ENCODE measurements around the gene FPGT.
"Not testable (repeated sequence)": the region's sequence is repeated elsewhere in the genome, so short reads cannot be mapped to it uniquely, and the experiment has no call there.

Gene FPGT

DNA sequence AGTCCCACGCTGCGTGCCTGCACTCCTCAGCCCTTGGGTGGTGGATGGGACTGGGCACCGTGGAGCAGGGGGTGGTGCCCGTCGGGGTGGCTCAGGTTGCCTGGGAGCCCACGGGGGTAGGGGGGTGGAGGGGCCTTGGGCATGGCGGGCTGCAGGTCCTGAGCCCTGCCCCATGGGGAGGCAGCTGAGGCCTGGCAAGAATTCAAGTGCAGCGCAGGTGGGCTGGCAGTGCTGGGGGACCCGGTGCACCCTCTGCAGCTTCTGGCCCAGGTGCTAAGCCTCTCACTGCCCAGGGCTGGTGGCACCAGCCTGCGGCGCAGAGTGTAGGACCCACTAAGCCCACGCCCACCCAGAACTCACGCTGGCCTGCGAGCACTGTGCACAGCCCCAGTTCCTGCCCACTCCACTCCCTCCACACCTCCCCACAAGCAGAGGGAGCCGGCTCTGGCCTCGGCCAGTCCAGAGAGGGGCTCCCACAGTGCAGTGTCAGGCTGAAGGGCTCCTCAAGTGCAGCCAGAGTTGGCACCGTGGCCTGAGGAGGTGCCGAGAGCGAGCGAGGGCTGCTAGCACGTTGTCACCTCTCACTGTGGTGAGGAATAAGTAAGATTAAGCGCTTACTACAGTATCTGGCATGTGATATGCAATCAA lies 50.0 kb downstream of the FPGT start:
- no peaks in the 10 kb centered on the region for H3K36me3 ChIP-seq (ENCODE audit: control insufficient read depth, insufficient read depth, low read length)
- no peak overlapping the region for H3K4me3 ChIP-seq (ENCODE audit: insufficient read depth, low read depth, low read length, poor library complexity, severe bottlenecking)
- no peak overlapping the region for H3K27ac ChIP-seq (ENCODE audit: insufficient read depth, low read length, poor library complexity, severe bottlenecking)
- DNase-seq: no peak
- no peaks in the 10 kb centered on the region for H3K4me1 ChIP-seq (ENCODE audit: control insufficient read depth, insufficient read depth, low read length, poor library complexity, severe bottlenecking)
- H3K27me3 ChIP-seq (replicated peaks; ENCODE audit: control insufficient read depth, insufficient read depth, low read length, poor library complexity, severe bottlenecking): no peaks in the 10 kb centered on the region
- H3K9me3 ChIP-seq (ENCODE audit: control insufficient read depth, low read length): no peaks in the 10 kb centered on the region

DNA sequence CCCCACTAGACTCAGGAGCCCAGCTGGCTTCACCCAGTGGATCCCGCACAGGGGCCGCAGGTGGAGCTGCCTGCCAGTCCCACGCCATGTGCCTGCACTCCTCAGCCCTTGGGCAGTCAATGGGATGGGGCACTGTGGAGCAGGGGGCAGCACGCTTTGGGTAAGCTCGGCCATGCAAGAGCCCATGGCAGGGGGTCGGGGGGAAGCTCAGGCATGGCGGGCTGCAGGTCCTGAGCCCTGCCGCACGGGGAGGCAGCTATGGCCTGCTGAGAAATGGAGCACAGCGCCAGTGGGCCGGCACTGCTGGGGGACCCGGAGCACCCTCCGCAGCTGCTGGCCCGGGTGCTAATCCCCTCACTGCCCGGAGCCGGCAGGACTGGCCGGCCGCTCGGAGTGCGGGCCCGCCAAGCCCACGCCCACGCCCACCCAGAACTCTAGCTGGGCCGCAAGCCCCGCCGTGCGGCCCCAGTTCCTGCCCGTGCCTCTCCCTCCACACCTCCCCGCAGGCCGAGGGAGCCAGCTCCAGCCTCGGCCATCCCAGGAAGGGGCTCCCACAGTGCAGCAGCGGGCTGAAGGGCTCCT lies 55.3 kb downstream of the FPGT start:
- not testable (repeated sequence) for H3K27ac ChIP-seq (ENCODE audit: insufficient read depth, low read length, poor library complexity, severe bottlenecking); H3K4me3 ChIP-seq (ENCODE audit: insufficient read depth, low read depth, low read length, poor library complexity, severe bottlenecking); H3K9me3 ChIP-seq (ENCODE audit: control insufficient read depth, low read length); DNase-seq; H3K36me3 ChIP-seq (ENCODE audit: control insufficient read depth, insufficient read depth, low read length); H3K27me3 ChIP-seq (replicated peaks; ENCODE audit: control insufficient read depth, insufficient read depth, low read length, poor library complexity, severe bottlenecking); H3K4me1 ChIP-seq (ENCODE audit: control insufficient read depth, insufficient read depth, low read length, poor library complexity, severe bottlenecking)
